Measurements from ENCODE around the gene OSMR.

- TF ChIP-seq CTCF (IDR thresholded peaks at IDR 0.05) (no peak), POLR2A (IDR thresholded peaks at IDR 0.05) (no peak)
Observed at GRCh38 chr5:38830521-38831051, 15.2 kb upstream of the OSMR start.

All from tibial nerve (tissue), 3 donors.